GM20000 (cell line): ENCODE measurements around the gene KIF26B.

Experiments used
- DNase-seq: peaks from one replicate; pipeline ENCODE4 v3.0.0; 2012; ENCODE audit warnings: low spot score
- CTCF ChIP-seq: IDR thresholded peaks from 2 replicates; pipeline ENCODE4 v1.5.1; 2012; ENCODE audit warnings: mild to moderate bottlenecking, control low read depth; ENCODE audit errors: extremely low read depth, missing control alignments

Gene KIF26B

DNA sequence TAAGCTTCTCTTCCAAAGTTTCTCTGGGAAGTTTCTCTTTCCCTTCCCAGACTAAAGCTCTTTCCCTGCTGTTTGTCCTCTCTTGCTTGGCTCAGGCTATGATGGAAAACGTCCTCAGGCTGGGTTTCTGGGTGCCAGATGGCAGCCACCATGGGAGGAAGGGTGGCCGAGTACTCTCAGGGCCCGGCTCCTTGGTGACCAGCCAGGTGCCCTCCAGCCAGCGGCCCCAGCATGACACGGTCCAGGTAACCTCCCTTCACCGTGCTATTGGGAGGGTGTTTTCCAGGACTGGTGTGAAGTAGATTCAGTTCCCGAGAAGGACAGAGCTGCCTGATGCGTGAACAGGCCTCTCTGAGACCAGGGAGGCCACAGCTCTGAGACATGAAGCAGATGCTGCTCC, 60.3 kb downstream of the KIF26B start:
- DNase-seq: no peak
- no peak for TF ChIP-seq CTCF

- TF ChIP-seq CTCF: no peak
- no peak for DNase-seq
Observed at GRCh38 chr1:245216366-245217115, 61.8 kb downstream of the KIF26B start.

GRCh38 chr1:245217853-245218608, 63.2 kb downstream of the KIF26B start:
- DNase-seq: no peak
- no peak for TF ChIP-seq CTCF

DNA sequence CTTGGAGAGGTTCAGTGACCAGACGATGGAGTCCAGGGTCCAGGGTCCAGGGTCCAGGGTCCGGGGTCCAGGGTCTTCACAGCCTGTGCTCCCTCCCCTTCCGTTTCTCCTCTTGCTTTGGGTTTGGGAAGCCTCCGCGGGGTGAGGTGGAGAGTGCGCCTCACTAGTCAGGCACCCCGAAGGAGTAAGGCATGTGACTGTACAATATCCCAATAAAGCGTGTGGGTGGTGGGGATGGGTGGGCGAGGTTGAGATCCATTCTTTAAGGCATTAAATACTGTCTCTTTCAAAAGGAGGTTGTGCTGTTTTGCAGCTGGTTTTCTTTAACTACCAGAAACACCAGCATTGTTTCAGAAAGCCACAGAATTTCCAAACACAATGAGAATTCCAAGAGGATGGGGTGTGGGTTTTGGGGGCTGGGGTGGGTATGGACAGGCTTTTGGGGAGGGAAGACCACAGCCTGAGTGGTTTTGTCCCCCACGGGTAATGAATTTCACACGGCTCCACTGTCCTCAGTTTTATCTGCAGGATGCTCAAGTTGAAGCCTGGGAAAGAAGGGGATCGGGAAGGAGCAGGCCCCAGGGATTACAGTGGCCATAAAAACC, 65.7 kb downstream of the KIF26B start:
- TF ChIP-seq CTCF: no peak
- DNase-seq: no peak

DNA sequence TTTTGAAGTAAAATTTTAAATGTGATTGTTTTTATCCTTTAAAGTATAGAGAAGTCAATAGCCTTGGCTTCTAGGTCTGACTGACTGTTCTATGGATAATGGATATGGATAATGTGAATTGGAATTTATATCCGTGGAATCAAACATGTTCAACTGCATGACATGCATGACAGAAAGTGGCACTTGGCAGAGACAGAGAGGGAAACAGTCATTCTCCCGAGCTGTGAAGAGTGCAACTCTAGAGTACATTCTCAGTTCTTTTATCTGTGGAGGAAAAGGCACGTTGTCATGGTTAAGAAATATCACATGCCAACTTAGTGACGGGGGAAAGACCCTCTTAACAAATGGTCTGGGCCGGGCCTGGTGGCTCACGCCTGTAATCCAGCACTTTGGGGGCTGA, 67.0 kb downstream of the KIF26B start:
- no peak for DNase-seq
- no peak for TF ChIP-seq CTCF

- TF ChIP-seq CTCF: no peak
- no peak for DNase-seq
Observed at GRCh38 chr1:245222931-245223595, 68.3 kb downstream of the KIF26B start.
